ENCODE data around the gene ABCC4.

ABCC4 gene

DNA sequence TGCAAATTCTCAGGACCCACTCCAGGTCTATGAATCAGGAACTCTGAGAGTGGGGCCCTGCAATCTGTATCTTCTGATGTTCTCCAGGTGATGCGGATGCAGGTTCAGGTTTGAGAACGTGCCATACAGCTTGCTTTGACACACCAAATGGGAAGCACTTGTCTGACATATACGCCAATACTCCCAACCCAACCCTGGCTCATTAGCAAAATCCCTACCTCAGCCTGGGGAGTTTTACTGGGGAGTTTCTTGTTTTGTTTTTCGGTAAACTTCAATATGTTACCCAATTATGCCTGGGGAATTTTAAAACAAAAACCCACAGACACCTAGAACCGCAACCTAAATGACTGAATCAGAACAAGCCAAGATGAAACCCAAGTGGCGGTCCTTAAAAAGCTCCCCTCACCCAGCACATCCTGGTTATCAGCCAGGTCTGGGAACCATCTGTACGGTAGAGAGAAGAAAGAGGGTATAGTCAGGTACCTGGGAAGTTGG lies 41.2 kb downstream of the ABCC4 start:
- no peak for DNase-seq (ENCODE audit: low read depth in 2 of 2)

DNA sequence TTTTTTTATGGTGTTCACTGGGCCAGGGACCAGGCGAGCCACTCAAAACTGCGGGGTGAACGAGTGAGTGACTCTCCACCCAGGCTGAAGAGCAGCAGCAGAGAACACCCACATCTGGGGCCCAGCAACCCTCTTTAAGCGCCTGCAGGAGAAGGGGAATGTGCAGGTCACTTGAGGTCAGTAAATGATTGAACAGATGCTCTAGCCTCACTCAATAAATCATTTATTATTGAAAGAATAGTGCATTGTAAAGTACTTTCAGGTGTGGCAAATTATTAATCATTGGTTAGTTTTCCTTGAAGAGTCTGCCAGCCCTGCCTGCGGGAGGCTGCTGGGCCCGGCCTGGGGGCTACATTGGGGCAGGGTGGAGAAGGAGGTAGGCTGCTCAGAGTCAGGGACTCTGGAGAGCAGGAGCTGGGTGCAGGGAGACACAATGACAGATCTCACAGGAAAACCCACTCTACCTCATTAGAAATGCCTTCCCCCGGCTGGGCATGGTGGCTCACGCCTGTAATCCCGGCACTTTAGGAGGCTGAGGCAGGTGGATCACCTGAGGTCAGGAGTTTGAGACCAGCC lies 42.5 kb downstream of the ABCC4 start:
- DNase-seq (ENCODE audit: low read depth in 2 of 2), result no peak

DNA sequence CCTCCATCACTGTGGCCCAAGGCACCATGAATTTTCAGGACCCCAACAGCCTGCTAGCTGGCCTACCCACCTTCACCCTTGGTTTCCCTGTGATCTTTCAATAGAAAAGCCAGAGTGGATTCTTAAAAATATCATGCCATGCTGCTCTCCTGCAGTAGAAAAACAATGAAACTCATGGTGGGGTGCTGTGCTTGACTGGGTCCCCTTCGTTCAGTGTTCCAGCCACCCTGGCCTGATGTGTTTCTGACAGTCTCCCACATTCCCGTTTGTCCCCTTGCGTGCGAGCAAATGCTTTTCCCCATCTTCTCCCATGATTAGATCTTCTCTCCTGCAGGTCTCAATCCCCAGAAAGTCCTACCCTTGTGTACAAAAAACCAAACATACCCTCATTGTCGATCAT lies 43.2 kb downstream of the ABCC4 start:
- DNase-seq (ENCODE audit: low read depth in 2 of 2), result no peak

DNA sequence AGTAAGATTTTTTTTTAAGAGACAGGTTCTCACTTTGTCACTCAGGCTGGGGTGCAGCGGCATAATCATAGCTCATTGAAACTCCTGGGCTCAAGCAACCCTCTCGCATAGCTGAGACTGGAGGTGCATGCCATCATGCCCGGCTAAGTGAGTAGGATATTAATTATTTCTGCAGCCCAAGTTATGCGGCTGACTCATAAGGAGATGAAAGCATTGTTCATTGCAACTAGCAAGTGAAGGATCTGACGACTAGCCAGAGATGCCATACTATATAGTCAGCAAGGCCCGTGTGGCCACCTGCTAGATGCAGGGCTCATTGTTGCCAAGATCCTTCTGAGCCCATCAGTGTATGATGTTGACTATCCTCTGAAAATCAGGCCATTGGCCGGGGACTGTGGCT lies 45.2 kb downstream of the ABCC4 start:
- no peak for DNase-seq (ENCODE audit: low read depth in 2 of 2)

DNA sequence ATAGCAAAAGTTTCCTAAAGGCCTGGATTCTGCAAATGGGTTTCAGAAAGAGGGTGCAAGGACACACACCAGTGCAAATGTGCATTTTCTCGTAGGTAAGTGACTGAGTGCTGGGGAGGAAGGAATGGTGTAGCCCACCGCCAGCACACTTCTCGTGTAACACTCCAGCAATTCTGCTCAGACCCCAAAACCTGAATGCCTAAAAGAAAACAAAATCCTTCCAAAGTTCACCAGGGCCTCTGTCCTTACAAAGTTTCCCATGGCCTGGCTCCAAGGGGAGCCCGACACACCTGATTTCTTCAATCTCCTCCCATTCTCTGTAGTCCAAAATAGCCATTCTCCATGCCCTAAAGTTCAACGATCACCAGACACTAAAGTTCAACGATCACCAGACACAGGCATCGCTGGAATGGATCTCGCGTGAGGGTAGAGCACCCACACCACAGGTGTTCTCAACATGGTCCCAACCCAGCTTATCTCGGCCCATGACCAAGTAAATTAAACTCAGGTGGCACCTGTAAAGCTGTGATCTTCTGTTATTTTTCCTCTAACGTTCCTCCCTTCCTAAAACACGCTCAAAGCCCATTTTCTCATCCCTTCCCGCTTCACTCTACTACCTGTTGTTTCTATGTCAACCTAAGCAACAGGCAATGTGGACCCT lies 46.0 kb downstream of the ABCC4 start:
- DNase-seq (ENCODE audit: low read depth in 2 of 2), result no peak

DNA sequence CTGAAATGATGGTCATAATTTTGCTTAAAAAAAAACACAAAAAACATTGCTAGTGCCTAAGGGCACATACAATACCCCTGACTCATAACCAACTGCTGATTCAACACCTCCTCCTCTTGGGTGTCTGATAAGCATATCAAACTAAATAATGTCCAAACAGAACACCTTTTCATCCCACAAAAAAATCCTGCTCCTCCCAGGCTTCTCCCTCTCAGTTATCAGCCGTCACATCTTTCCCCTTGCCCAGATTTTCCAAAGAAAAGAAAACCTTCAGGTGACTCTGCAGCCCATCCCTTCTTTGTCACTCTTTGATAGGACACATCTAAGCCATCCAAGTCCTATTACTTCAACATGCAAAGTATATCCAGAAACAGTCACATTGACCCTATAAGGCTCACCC lies 46.9 kb downstream of the ABCC4 start:
- DNase-seq (ENCODE audit: low read depth in 2 of 2), result no peak

DNA sequence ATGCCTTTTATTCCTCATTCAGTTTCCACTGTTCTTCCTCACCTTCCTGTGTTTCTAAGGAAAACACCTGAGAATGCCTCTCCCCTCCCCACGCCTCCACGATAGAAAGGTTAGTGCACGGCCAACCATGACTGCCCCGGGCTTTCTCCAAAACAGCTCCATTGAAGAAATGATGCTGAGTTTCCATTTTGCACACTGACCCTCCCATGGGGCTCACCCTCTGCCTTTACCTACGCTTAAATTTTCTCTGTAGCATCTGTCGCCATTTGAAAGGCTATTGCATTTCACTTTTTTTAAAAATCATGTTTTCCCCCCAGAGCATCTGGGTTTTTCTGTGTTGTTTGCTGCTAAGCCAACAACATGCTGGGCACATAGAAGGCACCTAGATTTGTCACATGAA lies 48.2 kb downstream of the ABCC4 start:
- no peak for DNase-seq (ENCODE audit: low read depth in 2 of 2)

DNA sequence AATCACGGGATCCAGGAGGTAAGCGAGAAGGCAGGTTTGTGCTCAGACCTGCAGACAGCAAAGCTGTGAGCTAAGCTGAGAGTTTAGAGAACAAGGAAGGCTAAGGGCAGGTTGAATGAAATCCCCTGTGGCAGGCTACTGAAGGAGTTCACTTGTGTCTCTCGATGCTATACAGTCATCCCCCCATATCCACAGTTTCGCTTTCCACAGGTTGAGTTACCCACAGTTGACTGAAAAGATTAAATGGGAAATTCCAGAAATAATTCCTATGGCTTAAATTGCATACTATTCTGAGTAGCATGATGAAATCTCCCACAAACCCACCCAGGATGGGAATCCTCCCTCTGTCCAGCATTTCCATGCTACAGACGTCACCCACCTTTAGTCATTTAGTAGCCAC lies 49.6 kb downstream of the ABCC4 start:
- no peak for DNase-seq (ENCODE audit: low read depth in 2 of 2)

DNA sequence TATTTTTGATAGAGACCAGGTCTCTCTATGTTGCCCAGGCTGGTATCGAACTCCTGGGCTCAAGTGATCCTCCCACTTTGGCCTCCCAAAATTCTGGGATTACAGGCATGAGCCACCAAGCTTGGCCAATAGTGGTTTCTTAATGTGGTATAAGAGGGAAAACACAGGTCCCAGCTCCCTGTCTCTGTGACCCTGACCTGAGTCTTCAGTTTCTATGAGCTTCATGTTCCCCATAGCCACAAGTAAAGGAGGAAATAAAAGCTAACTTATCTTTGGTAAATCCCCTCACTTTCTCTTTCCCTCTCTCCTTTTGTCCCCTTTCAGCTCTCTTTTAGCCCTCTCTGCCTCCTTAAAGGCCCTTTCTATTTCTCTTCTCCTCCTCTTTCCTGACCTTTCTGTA lies 50.3 kb downstream of the ABCC4 start:
- no peak for DNase-seq (ENCODE audit: low read depth in 2 of 2)

DNA sequence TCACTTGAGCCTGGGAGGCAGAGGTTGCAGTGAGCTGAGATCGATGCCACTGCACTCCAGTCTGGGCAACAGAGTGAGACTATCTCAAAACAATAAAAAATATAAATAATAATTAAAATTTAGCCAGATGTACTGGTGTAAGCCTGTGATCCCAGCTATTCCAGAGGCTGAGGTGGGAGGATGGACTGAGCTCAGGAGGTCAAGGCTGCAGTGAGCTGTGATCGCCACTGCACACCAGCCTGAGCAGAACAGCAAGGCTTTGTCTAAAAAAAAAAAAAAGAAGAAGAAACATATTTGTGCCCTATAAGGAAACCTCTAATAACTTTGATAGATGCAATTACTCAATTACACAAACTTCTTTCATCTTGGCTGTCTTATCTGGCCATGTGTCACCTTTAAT lies 52.3 kb downstream of the ABCC4 start:
- DNase-seq (ENCODE audit: low read depth in 2 of 2), result no peak

DNA sequence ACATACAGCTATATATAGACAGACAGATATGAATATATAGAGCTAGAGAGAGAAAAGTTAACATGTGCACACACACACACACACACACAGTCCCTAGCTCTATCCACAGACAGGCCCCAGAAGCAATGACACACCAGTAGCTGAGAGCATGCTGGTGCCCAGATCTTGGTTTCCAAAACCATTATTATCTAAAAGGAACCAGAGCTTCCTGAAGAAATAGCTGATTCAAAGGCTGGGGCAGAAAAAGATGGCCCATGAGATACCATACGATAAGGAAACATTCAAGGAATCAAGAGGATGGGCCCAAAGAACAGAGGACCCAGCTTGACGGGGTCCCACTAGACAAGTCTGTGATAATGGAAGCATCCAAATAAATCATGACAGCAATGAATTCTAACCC lies 53.4 kb downstream of the ABCC4 start:
- no peak for DNase-seq (ENCODE audit: low read depth in 2 of 2)

DNA sequence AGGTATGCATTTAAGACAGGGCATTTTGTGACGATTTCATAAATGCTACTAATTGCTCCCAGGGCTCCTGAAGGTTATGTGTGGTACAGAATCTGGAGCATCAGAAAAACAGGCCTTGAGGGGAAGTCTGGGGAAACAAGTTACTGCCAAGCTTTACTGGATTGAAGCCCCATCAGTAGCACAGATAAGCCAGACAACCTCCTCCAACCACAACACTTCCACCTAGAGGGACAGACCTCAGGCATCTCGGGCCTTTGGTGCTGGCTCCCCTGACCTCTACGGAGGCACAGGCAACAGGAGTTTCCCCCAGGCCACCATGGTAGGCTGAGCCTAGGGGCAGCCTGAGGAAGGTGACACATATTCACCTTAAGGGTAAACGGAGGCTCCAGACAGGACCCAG lies 54.1 kb downstream of the ABCC4 start:
- DNase-seq (ENCODE audit: low read depth in 2 of 2), result no peak

DNA sequence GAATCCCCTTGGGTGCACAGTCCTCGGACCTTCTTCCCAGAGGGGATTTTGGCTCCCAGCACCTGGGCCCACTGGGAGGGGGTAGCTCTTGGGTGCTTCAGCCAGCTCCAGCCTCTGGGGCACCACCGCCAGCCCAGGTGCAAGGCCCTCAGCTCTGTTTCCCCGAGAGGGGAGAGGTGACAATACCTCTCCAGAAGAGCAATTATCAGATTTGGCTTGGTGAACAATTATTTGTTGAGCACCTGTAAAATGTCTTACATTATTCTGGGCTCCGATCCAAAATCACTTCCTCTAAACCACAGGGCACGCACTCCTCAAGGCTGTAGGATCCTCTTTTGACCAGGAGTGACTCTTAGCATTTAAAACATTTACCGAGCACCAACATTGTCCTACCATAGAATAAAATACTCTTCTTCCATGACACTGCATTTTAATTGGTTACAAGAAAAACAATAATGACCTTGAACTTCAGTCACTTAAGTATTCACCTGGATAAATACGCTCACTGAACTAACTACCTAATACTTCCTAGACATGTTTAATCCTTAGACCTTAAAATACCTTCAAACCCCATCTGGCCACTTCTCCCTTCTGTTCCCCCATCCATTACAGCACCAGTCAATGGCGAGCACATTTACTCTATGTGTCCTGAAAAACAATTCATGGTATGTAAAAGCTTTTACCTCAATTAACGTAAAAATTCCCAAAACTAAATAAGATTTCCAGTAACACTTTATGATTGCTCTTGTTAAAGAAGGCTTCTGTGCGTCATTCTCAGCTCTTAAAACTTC lies 54.8 kb downstream of the ABCC4 start:
- no peak for DNase-seq (ENCODE audit: low read depth in 2 of 2)

DNA sequence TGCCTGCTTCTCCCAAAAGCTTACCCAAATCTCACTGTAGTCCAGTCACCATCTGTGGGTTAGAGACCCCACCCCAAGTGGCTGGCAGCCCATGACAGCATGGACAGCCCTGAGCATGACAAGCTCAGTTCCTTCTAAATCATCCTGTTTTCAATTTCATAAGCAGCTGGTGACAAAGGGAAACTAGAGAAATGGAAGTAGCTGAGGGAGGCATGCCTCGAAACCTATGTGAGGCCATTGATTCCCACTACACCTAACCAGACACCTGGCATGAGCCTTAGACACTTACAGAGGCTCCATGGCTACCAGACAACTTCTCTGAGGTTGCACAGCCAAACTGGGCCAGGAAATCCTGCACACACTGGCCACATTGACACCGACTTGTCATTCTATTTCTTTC lies 56.2 kb downstream of the ABCC4 start:
- no peak for DNase-seq (ENCODE audit: low read depth in 2 of 2)

DNA sequence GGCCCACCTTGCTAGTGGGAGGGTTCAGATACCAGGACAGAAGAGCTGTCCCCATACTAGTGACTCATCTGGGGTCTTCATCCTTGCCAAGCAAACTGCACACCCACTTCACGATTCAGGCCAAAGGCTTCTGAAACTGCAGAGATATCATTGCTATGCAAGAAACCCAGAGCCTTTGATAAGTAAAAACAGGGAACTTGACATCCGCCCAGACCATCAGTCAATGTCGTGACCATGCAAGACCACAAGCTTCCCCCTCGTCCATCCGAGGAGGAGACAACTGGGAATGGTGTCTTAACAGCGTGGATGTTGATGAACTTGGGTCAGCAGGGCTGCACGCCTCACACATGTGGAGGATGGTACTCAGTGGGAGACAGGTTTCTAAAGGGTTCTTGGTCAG lies 58.0 kb downstream of the ABCC4 start:
- no peak for DNase-seq (ENCODE audit: low read depth in 2 of 2)

DNA sequence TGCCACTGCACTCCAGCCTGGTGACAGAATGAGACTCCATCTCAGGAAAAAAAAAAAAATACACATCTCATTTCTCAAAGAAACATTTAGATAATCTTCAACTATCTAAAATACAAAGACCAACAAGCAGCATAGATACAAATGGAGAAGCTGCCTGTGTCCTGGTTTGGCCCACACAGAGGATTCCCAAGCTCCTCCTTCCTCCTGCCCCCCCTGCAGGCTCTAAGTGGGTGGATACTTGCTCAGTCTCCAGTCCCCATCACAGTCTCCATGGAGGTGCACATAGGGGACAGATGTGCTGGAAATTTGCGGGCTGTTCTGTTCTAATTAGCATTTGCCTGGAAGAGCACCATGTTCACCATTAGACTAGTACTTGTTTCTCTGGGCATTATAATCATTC lies 59.9 kb downstream of the ABCC4 start:
- DNase-seq (ENCODE audit: low read depth in 2 of 2), result no peak

DNA sequence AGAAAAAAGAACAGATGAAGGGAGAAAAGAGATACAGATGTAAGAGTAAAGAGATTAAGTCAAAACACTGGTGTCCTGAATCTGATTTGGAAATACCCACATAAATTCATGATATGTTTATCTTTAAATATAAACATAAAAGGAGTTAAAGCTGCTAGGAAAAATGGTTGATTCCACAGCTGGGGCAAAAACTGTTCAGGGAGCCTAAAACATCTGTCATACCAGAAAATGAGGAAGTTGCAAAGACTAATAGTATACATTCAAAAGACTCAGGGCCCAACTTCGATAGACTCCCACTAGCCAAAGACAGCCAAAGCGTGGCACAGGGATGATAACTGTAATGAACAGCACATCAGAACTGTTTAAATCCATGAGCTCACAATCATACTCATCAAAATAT lies 62.0 kb downstream of the ABCC4 start:
- no peak for DNase-seq (ENCODE audit: low read depth in 2 of 2)

DNA sequence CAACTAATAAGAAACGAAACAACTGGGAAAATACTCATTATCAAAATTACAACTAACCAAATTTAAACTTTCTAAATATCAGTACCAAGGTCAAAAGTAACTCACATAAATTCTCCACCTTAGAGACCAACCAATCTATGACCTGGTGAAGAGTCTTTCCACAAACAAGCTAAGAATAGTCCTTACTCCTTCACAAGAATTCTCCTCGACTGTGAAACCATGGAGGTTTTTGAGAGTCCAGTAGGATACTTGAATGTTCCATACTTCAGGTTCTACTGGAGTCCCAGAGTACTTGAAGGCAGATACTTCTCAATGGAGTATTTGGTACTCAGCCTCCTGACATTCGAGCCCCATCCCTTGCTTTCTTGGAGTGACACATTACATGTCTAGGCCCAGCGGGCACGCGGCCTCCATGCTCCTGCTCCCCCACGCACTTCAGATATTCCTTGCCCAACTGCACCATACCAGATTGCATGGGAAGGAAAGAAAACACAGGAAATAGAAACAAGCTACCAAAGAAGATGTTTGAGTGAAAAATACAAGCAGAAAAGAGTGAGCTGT lies 63.9 kb downstream of the ABCC4 start:
- no peak for DNase-seq (ENCODE audit: low read depth in 2 of 2)

DNA sequence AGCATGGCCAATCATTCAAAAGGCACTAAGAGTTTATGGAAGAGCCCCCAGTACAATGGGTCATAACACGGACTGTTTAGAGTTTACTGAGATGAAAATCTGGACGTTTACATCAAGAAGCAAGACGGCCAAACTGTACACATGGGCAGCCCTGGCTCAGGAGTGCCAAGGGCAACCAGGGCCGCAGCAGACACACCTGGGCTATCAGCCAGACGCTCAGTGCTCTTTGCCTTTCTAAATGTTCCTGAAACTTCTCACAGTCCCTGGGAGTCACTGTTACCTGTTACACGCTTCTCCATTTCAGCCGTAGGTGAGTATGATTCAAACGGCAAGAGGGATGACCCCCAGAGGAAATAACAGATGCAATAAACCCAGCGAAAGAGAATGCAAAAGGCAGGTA lies 64.5 kb downstream of the ABCC4 start:
- no peak for DNase-seq (ENCODE audit: low read depth in 2 of 2)

DNA sequence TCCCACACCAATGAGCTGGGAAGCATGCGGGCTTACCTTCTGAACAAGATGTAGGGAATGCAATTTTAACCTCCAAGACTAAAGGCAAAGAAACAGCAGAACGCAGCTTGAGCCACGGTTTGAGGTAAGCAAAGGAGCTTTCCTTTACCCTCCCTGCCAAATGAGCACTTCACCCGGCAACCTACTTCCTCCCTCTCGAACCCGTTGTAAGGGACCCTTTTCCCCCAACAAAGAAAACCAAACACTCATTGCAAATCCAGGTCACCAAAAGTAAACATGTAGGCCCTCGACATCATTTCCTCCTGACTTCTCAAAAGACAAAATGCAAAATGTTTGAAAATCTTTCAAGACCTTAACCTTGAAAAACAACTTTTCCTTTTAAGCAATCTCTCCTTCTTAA lies 65.3 kb downstream of the ABCC4 start:
- DNase-seq (ENCODE audit: low read depth in 2 of 2), result no peak

DNA sequence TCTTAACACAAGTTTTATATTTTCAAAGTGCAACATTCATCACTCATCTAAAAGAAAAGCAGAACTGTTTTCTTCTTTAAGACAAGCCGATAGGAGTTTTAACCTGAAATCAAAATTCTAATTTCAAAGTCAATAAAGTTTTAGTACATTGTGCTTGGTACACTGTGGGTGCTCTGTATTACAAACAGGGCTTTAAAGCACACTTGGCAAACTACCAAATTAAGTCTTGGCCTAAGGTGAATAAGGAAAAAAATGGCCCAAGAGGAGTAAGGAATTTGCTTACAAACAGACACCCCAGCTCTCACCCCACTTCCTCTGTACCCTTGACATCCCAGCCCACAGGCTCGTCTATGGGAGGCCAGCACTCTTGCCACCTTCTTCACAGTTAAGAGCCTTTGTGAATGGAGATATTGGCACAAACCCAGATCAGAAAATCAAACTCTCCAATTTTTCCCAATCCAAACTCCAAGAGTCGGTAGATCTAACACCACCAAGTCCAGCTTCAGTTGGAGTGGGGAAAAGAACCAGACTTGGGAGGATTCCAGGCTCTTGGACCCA lies 66.0 kb downstream of the ABCC4 start:
- DNase-seq (ENCODE audit: low read depth in 2 of 2), result no peak

DNA sequence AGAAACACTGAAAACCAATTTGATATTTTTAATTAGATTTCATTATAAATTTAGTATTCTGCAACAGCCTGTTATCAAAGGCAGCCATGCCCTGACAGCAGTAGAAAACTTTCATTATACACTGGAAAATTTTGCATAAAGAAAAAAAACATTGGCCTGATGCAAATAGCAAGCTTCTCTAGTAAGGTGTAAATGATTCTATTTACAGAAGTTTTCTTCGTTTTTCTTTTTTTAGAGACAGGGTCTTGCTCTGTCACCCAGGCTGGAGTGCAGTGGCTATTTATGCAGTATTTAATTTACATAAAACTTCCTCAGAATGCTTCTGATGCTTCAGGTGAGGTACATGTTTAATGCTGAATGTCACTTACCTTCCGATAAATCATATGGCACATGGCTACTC lies 67.0 kb downstream of the ABCC4 start:
- no peak for DNase-seq (ENCODE audit: low read depth in 2 of 2)

Measured in stimulated activated CD4-positive, alpha-beta T cell treated with anti-CD3 and anti-CD28 coated beads, Interleukin-1b, Interleukin-23, amount 100 ng/mL, for 1 hour (primary cell).